Stimulated activated naive B cell treated with anti-CD40 and anti-IgM and Interleukin-4, amounts not matched to agents 10 μg/mL and 1 μg/mL and 100 μg/mL, for 72 hours (primary cell): ENCODE data around the gene DGKI.

Source experiments
- ATAC-seq, 2 donors: fragments of 150-1000 bp; cut with Tn5 transposase; replicated peaks; 2 replicates each; pipeline ENCODE4 v1.10.0; 2021; ENCODE audit warnings: moderate library complexity in 1 of 2
- DNase-seq: peaks from one replicate; pipeline ENCODE4 v3.0.0; 2021
- H3K27ac Mint-ChIP-seq: one replicate; pipeline ENCODE4 v1.8.0; 2022; ENCODE audit warnings: mild to moderate bottlenecking, mixed read lengths
- H3K27me3 Mint-ChIP-seq, 2 donors: one replicate each; pipeline ENCODE4 v1.8.0; 2022; ENCODE audit warnings: mixed read lengths in 2 of 2
- H3K36me3 Mint-ChIP-seq, 2 donors: one replicate each; pipeline ENCODE4 v1.8.0; 2022; ENCODE audit warnings: mixed read lengths in 2 of 2, mild to moderate bottlenecking in 1 of 2
- H3K4me1 Mint-ChIP-seq, 2 donors: one replicate each; pipeline ENCODE4 v1.8.0; 2022; ENCODE audit warnings: mixed read lengths in 2 of 2, mild to moderate bottlenecking in 1 of 2
- H3K4me3 Mint-ChIP-seq, 2 donors: one replicate each; pipeline ENCODE4 v1.8.0; 2022; ENCODE audit warnings: mild to moderate bottlenecking in 2 of 2, mixed read lengths in 2 of 2, moderate library complexity in 1 of 2
- H3K9me3 Mint-ChIP-seq, 2 donors: one replicate each; pipeline ENCODE4 v1.8.0; 2022; ENCODE audit warnings: mixed read lengths in 2 of 2, mild to moderate bottlenecking in 1 of 2

DGKI gene

GRCh38 chr7:137771679-137772078 lies 75.1 kb downstream of the DGKI start:
- peaks cover 0 to 1% of the 10 kb centered on the region in 2 donors for H3K9me3 Mint-ChIP-seq
- peaks cover 0 to 3% of the 10 kb centered on the region in 2 donors for H3K27me3 Mint-ChIP-seq
- H3K4me3 Mint-ChIP-seq, result no peak overlapping the region
- no peak for DNase-seq
- H3K27ac Mint-ChIP-seq, result no peak overlapping the region
- no peak for ATAC-seq
- H3K36me3 Mint-ChIP-seq, result no peaks in the 10 kb centered on the region
- no peaks in the 10 kb centered on the region for H3K4me1 Mint-ChIP-seq

- Mint-ChIP-seq H3K9me3 (peaks cover 0 to 1% of the 10 kb centered on the region in 2 donors), H3K4me1 (no peaks in the 10 kb centered on the region), H3K36me3 (no peaks in the 10 kb centered on the region), H3K27me3 (no peaks in the 10 kb centered on the region), H3K4me3 (no peak overlapping the region), H3K27ac (no peak overlapping the region)
- no peak for ATAC-seq
- DNase-seq, result no peak
Measured at GRCh38 chr7:137771273-137771672, 75.5 kb downstream of the DGKI start.

GRCh38 chr7:137768366-137768765 lies 78.4 kb downstream of the DGKI start:
- Mint-ChIP-seq H3K4me3 (no peak overlapping the region), H3K9me3 (peaks cover 0 to 1% of the 10 kb centered on the region in 2 donors), H3K27ac (no peak overlapping the region), H3K36me3 (no peaks in the 10 kb centered on the region), H3K27me3 (no peaks in the 10 kb centered on the region), H3K4me1 (no peaks in the 10 kb centered on the region)
- no peak for DNase-seq
- no peak for ATAC-seq

- ATAC-seq (no peak), DNase-seq (no peak)
- peaks cover 0 to 3% of the 10 kb centered on the region in 2 donors for H3K9me3 Mint-ChIP-seq
- H3K4me3 Mint-ChIP-seq, result no peak overlapping the region
- no peaks in the 10 kb centered on the region for H3K27me3 Mint-ChIP-seq
- H3K36me3 Mint-ChIP-seq, result no peaks in the 10 kb centered on the region
- no peak overlapping the region for H3K27ac Mint-ChIP-seq
- H3K4me1 Mint-ChIP-seq, result no peaks in the 10 kb centered on the region
Measured at GRCh38 chr7:137762334-137762733, 84.4 kb downstream of the DGKI start.

- H3K9me3 Mint-ChIP-seq, result peaks cover 0 to 3% of the 10 kb centered on the region in 2 donors
- ATAC-seq, result no peak
- no peaks in the 10 kb centered on the region for H3K27me3 Mint-ChIP-seq
- peaks cover 6 to 8% of the 10 kb centered on the region in 2 donors for H3K4me1 Mint-ChIP-seq
- no peak overlapping the region for H3K27ac Mint-ChIP-seq
- no peaks in the 10 kb centered on the region for H3K36me3 Mint-ChIP-seq
- DNase-seq, result no peak
- H3K4me3 Mint-ChIP-seq, result no peak overlapping the region
Measured at GRCh38 chr7:137760111-137760510, 86.7 kb downstream of the DGKI start.

- peaks cover 12 to 22% of the 10 kb centered on the region in 2 donors for H3K4me1 Mint-ChIP-seq
- no peaks in the 10 kb centered on the region for H3K36me3 Mint-ChIP-seq
- peaks cover 0 to 1% of the 10 kb centered on the region in 2 donors for H3K9me3 Mint-ChIP-seq
- H3K27me3 Mint-ChIP-seq, result peaks cover 0 to 15% of the 10 kb centered on the region in 2 donors
- DNase-seq, result no peak
- no peak overlapping the region for H3K27ac Mint-ChIP-seq
- ATAC-seq, result no peak
- H3K4me3 Mint-ChIP-seq, result no peak overlapping the region
Measured at GRCh38 chr7:137757146-137757925, 89.4 kb downstream of the DGKI start.

- no peak for DNase-seq
- Mint-ChIP-seq H3K36me3 (no peaks in the 10 kb centered on the region), H3K9me3 (no peaks in the 10 kb centered on the region), H3K27ac (no peak overlapping the region), H3K4me3 (no peak overlapping the region), H3K27me3 (peaks cover 0 to 15% of the 10 kb centered on the region in 2 donors), H3K4me1 (peaks cover 12 to 22% of the 10 kb centered on the region in 2 donors)
- ATAC-seq, result peak in 1 of 2 donors; percentile 23
Measured at GRCh38 chr7:137755846-137756651, 90.7 kb downstream of the DGKI start.

GRCh38 chr7:137755427-137755826 lies 91.3 kb downstream of the DGKI start:
- Mint-ChIP-seq H3K4me3 (no peak overlapping the region), H3K27me3 (peaks cover 0 to 15% of the 10 kb centered on the region in 2 donors), H3K36me3 (no peaks in the 10 kb centered on the region), H3K9me3 (no peaks in the 10 kb centered on the region), H3K4me1 (peaks cover 12 to 22% of the 10 kb centered on the region in 2 donors), H3K27ac (no peak overlapping the region)
- ATAC-seq, result peak in 1 of 2 donors; percentile 12
- no peak for DNase-seq

- ATAC-seq, result peak; percentile 49 to 68
- Mint-ChIP-seq H3K27me3 (peaks cover 0 to 15% of the 10 kb centered on the region in 2 donors), H3K4me1 (peaks cover 12 to 22% of the 10 kb centered on the region in 2 donors), H3K4me3 (no peak overlapping the region), H3K36me3 (no peaks in the 10 kb centered on the region), H3K9me3 (no peaks in the 10 kb centered on the region), H3K27ac (no peak overlapping the region)
- DNase-seq, result no peak
Measured at GRCh38 chr7:137753948-137754851, 92.6 kb downstream of the DGKI start.

GRCh38 chr7:137753575-137753947 lies 93.2 kb downstream of the DGKI start:
- no peak overlapping the region for H3K27ac Mint-ChIP-seq
- peaks cover 0 to 15% of the 10 kb centered on the region in 2 donors for H3K27me3 Mint-ChIP-seq
- ATAC-seq (no peak), DNase-seq (no peak)
- H3K4me1 Mint-ChIP-seq, result peaks cover 12 to 22% of the 10 kb centered on the region in 2 donors
- H3K36me3 Mint-ChIP-seq, result no peaks in the 10 kb centered on the region
- H3K4me3 Mint-ChIP-seq, result no peak overlapping the region
- H3K9me3 Mint-ChIP-seq, result no peaks in the 10 kb centered on the region

- peaks cover 0 to 15% of the 10 kb centered on the region in 2 donors for H3K27me3 Mint-ChIP-seq
- no peaks in the 10 kb centered on the region for H3K9me3 Mint-ChIP-seq
- peaks cover 12 to 22% of the 10 kb centered on the region in 2 donors for H3K4me1 Mint-ChIP-seq
- DNase-seq (no peak), ATAC-seq (no peak)
- no peak overlapping the region for H3K4me3 Mint-ChIP-seq
- H3K36me3 Mint-ChIP-seq, result no peaks in the 10 kb centered on the region
- no peak overlapping the region for H3K27ac Mint-ChIP-seq
Measured at GRCh38 chr7:137753067-137753466, 93.7 kb downstream of the DGKI start.

- no peaks in the 10 kb centered on the region for H3K9me3 Mint-ChIP-seq
- no peak for DNase-seq
- H3K27me3 Mint-ChIP-seq, result peaks cover 0 to 15% of the 10 kb centered on the region in 2 donors
- no peak overlapping the region for H3K4me3 Mint-ChIP-seq
- H3K4me1 Mint-ChIP-seq, result peaks cover 12 to 22% of the 10 kb centered on the region in 2 donors
- H3K27ac Mint-ChIP-seq, result no peak overlapping the region
- H3K36me3 Mint-ChIP-seq, result no peaks in the 10 kb centered on the region
- ATAC-seq, result no peak
Measured at GRCh38 chr7:137751361-137752009, 95.3 kb downstream of the DGKI start.

- ATAC-seq (no peak), DNase-seq (no peak)
- Mint-ChIP-seq H3K9me3 (peaks cover 6 to 9% of the 10 kb centered on the region in 2 donors), H3K27me3 (peaks cover under 1 to 8% of the 10 kb centered on the region in 2 donors), H3K36me3 (no peaks in the 10 kb centered on the region), H3K4me3 (no peak overlapping the region), H3K4me1 (no peaks in the 10 kb centered on the region), H3K27ac (no peak overlapping the region)
Measured at GRCh38 chr7:137747359-137748031, 99.3 kb downstream of the DGKI start.
